PC-3 (cell line): Measurements from ENCODE around the gene NRSN2.

Source experiments
- CTCF ChIP-seq: fragments of 300-600 bp; sonication (generic); conservative IDR thresholded peaks from 2 replicates; pipeline ENCODE4 v1.5.1; 2017; ENCODE audit warnings: antibody characterized with exemption, low read depth, mild to moderate bottlenecking, low read length
- EZH2 ChIP-seq: fragments of 300-600 bp; sonication (generic); IDR thresholded peaks from one replicate; pipeline ENCODE4 v1.6.1; 2017; ENCODE audit warnings: antibody characterized with exemption, mild to moderate bottlenecking, low read length; ENCODE audit not compliant: unreplicated experiment
- EZH2phosphoT487 ChIP-seq: fragments of 300-600 bp; sonication (generic); IDR thresholded peaks from 2 replicates; pipeline ENCODE4 v1.6.1; 2018; ENCODE audit warnings: mild to moderate bottlenecking, antibody characterized with exemption, low read length, borderline replicate concordance

- TF ChIP-seq EZH2 (no peak), CTCF (no peak), EZH2phosphoT487 (no peak)
Measured at GRCh38 chr20:400128-400453, 53.2 kb downstream of the NRSN2 start.
